HL-60 (cell line): Measurements from ENCODE around the gene ZCCHC2.

Experiments
- POLR2AphosphoS5 ChIP-seq: IDR thresholded peaks from 2 replicates; pipeline ENCODE4 v1.6.1; 2012; ENCODE audit warnings: low read depth
- TF ChIP-seq, protein P1 (sequence below): IDR thresholded peaks from one replicate; pipeline ENCODE4 v1.5.1; 2011; ENCODE audit warnings: low read length, control low read depth, inconsistent platforms; ENCODE audit not compliant: insufficient read depth
- TF ChIP-seq, protein P2 (sequence below): IDR thresholded peaks from 2 replicates; pipeline ENCODE4 v1.6.1; 2012; ENCODE audit warnings: low read depth; ENCODE audit not compliant: insufficient replicate concordance

DNA sequence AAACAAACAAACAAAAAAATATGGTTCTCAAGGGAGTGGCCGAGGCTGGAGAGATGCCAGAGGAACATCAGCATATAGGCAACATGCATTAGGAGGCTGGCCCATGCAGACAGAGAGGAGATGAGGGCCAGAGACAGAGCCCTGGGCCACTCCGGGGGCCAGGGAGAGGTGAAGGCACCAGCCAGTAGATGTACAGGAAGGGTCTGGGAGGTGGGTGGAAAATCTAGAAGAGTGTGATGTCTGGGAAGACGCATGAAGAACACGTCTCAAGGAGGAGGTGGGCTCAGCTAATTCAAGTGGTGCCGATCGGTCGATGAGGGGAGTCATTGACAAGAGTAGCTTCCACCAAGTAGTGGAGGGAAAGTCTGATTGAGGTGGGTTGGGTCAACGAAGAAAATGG, 79.9 kb downstream of the ZCCHC2 start:
- TF ChIP-seq, protein P1, sequence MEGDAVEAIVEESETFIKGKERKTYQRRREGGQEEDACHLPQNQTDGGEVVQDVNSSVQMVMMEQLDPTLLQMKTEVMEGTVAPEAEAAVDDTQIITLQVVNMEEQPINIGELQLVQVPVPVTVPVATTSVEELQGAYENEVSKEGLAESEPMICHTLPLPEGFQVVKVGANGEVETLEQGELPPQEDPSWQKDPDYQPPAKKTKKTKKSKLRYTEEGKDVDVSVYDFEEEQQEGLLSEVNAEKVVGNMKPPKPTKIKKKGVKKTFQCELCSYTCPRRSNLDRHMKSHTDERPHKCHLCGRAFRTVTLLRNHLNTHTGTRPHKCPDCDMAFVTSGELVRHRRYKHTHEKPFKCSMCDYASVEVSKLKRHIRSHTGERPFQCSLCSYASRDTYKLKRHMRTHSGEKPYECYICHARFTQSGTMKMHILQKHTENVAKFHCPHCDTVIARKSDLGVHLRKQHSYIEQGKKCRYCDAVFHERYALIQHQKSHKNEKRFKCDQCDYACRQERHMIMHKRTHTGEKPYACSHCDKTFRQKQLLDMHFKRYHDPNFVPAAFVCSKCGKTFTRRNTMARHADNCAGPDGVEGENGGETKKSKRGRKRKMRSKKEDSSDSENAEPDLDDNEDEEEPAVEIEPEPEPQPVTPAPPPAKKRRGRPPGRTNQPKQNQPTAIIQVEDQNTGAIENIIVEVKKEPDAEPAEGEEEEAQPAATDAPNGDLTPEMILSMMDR: no peak
- TF ChIP-seq POLR2AphosphoS5: no peak
- TF ChIP-seq, protein P2, sequence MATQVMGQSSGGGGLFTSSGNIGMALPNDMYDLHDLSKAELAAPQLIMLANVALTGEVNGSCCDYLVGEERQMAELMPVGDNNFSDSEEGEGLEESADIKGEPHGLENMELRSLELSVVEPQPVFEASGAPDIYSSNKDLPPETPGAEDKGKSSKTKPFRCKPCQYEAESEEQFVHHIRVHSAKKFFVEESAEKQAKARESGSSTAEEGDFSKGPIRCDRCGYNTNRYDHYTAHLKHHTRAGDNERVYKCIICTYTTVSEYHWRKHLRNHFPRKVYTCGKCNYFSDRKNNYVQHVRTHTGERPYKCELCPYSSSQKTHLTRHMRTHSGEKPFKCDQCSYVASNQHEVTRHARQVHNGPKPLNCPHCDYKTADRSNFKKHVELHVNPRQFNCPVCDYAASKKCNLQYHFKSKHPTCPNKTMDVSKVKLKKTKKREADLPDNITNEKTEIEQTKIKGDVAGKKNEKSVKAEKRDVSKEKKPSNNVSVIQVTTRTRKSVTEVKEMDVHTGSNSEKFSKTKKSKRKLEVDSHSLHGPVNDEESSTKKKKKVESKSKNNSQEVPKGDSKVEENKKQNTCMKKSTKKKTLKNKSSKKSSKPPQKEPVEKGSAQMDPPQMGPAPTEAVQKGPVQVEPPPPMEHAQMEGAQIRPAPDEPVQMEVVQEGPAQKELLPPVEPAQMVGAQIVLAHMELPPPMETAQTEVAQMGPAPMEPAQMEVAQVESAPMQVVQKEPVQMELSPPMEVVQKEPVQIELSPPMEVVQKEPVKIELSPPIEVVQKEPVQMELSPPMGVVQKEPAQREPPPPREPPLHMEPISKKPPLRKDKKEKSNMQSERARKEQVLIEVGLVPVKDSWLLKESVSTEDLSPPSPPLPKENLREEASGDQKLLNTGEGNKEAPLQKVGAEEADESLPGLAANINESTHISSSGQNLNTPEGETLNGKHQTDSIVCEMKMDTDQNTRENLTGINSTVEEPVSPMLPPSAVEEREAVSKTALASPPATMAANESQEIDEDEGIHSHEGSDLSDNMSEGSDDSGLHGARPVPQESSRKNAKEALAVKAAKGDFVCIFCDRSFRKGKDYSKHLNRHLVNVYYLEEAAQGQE: no peak
